K562 (cell line): ENCODE data around the gene POLE2. TPM values are rescaled to one million over a fixed set of nuclear protein-coding genes. Genes with fewer than 3 reads are reported as not detected.

Experiments used
- EGR1 ChIP-seq: fragments of 450-650 bp; conservative IDR thresholded peaks from 2 replicates; pipeline ENCODE4 v1.6.1; 2017; ENCODE audit warnings: mild to moderate bottlenecking
- ETV1 ChIP-seq: fragments of 450-650 bp; conservative IDR thresholded peaks from 2 replicates; pipeline ENCODE4 v1.6.1; 2016; ENCODE audit warnings: missing genetic modification characterization, control low read depth, low read depth, missing compliant biosample characterization
- ETV5 ChIP-seq: sonication (generic); formaldehyde crosslinking; IDR thresholded peaks from 2 replicates; pipeline ENCODE4 v1.4.0; 2020; ENCODE audit warnings: low read depth, mild to moderate bottlenecking, missing genetic modification reagents
- GATAD2A ChIP-seq: fragments of 450-650 bp; IDR thresholded peaks from 2 replicates; pipeline ENCODE4 v1.6.1; 2017
- HDAC6 ChIP-seq: IDR thresholded peaks from 2 replicates; pipeline ENCODE4 v1.6.1; 2012; ENCODE audit warnings: low read depth, mild to moderate bottlenecking, control low read depth, inconsistent platforms, low read length, moderate library complexity
- IRF2 ChIP-seq: sonication (generic); formaldehyde crosslinking; IDR thresholded peaks from 2 replicates; pipeline ENCODE4 v1.8.1; 2022; ENCODE audit warnings: mild to moderate bottlenecking, missing genetic modification reagents
- MBD2 ChIP-seq: sonication (generic); IDR thresholded peaks from 2 replicates; pipeline ENCODE4 v1.6.1; 2016; ENCODE audit warnings: low read depth, borderline replicate concordance
- MYNN ChIP-seq, 2 experiments: sonication (generic); formaldehyde crosslinking in 1 of 2; IDR thresholded peaks; 2 replicates each; pipeline versions ENCODE4 v1.5.0 to v1.6.1; 2016 to 2020; ENCODE audit warnings: antibody characterized with exemption in 1 of 2, missing genetic modification reagents in 1 of 2
- RBBP5 ChIP-seq: fragments of 200-600 bp; sonication (generic); IDR thresholded peaks from 2 replicates; pipeline ENCODE4 v1.6.1; 2012; ENCODE audit warnings: borderline replicate concordance, mild to moderate bottlenecking, low read length, control low read depth, inconsistent platforms; ENCODE audit not compliant: insufficient read depth, poor library complexity, severe bottlenecking
- RBM39 ChIP-seq: fragments of 200-400 bp; formaldehyde crosslinking; optimal IDR thresholded peaks from 2 replicates; pipeline ENCODE3; 2018; ENCODE audit warnings: low read depth, low read length
- RNF2 ChIP-seq: sonication (generic); IDR thresholded peaks from 2 replicates; pipeline ENCODE4 v1.6.1; 2016
- TCF3 ChIP-seq: sonication (generic); formaldehyde crosslinking; IDR thresholded peaks from 2 replicates; pipeline ENCODE4 v1.4.0; 2020; ENCODE audit warnings: mild to moderate bottlenecking, missing genetic modification reagents
- ZNF232 ChIP-seq: sonication (generic); formaldehyde crosslinking; IDR thresholded peaks from 2 replicates; pipeline ENCODE4 v1.8.0; 2022; ENCODE audit warnings: mild to moderate bottlenecking, missing genetic modification reagents
- ZNF584 ChIP-seq: fragments of 200-800 bp; sonication (Bioruptor generic); IDR thresholded peaks from 2 replicates; pipeline ENCODE4 v1.6.1; 2016; ENCODE audit warnings: low read depth, mild to moderate bottlenecking, missing genetic modification characterization, missing compliant biosample characterization
- polyA plus RNA-seq, 8 experiments: library from polyadenylated mRNA; depleted of rRNA in 4 of 8; stranded (reverse) in 5 of 8; unstranded in 3 of 8; fragments of >200 nt; fragmentation: Nextera tagmentation in 2 of 8; fragmentation: Illumina TruSeq in 1 of 8; extraction: Ambion mirVana in 2 of 8; extraction: Trizol in 1 of 8; gene quantifications; 2 replicates each; pipeline versions ENCODE4 v1.2.1 to v1.2.3, GENCODE V29; 2011 to 2014; ENCODE audit warnings: inconsistent platforms in 1 of 8, missing spikeins in 1 of 8
- total RNA-seq, 7 experiments: library from RNA; depleted of rRNA in 6 of 7; stranded (reverse); fragments of >200 nt in 6 of 7; fragmentation: Illumina TruSeq in 2 of 7; extraction: Trizol in 2 of 7; gene quantifications; 2 replicates each; pipeline versions ENCODE4 v1.2.1 to v1.2.3, GENCODE V29; 2011 to 2021; ENCODE audit warnings: low replicate concordance in 1 of 7
- TF ChIP-seq, protein P1 (sequence below): fragments of 450-650 bp; formaldehyde crosslinking; IDR thresholded peaks from 2 replicates; pipeline ENCODE4 v1.4.0; 2020; ENCODE audit warnings: mild to moderate bottlenecking, moderate library complexity
- TF ChIP-seq, protein P2 (sequence below): fragments of 150-350 bp; IDR thresholded peaks from 2 replicates; pipeline ENCODE4 v1.6.1; 2014; ENCODE audit warnings: low read depth, mild to moderate bottlenecking, low read length, borderline replicate concordance
- TF ChIP-seq, protein P3 (sequence below): fragments of 250-450 bp; sonication (Bioruptor Pico); IDR thresholded peaks from 2 replicates; pipeline ENCODE4 v1.5.1; 2021; ENCODE audit warnings: mild to moderate bottlenecking
- TF ChIP-seq, protein P4 (sequence below): fragments of 250-450 bp; sonication (Bioruptor Pico); IDR thresholded peaks from 2 replicates; pipeline ENCODE4 v1.5.0; 2021; ENCODE audit warnings: mild to moderate bottlenecking, borderline replicate concordance

POLE2 gene
- total and polyA plus RNA-seq, 9 of the 15 experiments (the other 6 are each of a cell fraction or from before 2014, with no cell fraction given), result 30.7 to 78.4 (median 55.4) TPM

DNA sequence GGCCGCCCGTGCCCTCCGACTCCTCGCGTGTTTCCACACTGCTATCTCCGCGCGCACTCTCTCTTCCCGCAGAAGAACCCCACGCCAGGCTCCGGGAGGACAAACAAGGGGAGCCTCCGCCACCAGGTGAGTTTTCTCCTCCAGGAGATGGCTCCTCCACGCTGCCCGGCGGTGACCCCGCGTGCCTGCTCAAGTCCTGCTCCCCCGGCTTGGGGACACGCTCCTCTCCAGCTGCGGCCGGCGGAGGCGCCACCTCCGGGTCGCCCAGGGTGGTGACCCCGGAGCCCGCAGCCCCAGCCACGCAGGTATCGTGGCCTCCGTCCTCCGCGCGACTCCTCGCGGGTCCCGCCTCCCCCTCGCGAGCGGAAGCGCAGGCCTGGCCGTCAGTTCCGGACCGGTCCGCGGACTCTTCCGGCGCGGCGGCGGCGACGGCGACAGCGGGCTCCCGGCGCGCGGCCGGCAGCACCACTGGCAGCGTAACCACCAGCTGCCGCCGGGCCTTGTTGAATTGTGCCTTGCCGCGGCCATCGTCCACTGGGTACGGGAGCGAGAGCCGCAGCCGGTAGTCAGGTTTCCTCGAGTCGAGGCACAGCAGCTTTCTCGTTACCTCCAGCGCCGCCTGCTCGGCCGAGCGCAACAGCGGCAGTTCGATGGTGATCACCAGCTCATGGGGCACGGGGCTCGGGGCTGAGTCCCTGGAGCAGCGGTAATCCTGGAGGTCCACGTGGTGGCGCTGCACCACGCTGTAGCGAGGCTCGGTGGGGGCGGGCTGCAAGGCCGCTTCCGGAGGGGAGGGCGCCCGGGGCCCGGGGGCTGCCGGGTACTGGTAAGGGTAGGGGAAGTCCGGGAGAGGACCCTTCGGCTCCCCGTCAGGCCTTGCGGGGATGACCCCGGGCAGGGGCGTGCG, 54.1 kb downstream of the POLE2 start (continued):
- TF ChIP-seq ZNF232 (CRISPR knock-in tag) (no peak), ETV5 (CRISPR knock-in tag) (peak; percentile 97), ZNF584 (no peak), TCF3 (CRISPR knock-in tag) (no peak; the same call in 1 of the 2 replicates), IRF2 (CRISPR knock-in tag) (peak; percentile 63; the same call in 1 of the 2 replicates), HDAC6 (no peak), MBD2 (no peak; the same call in 1 of the 2 replicates), EGR1 (peak; percentile 88), ETV1 (tag) (peak; percentile 94), RBBP5 (peak; percentile 82), GATAD2A (no peak; the same call in 1 of the 2 replicates), RNF2 (peak; percentile 66), RBM39 (no peak), MYNN (IDR thresholded peaks at IDR 0.05) (no peak), MYNN (CRISPR knock-in tag; IDR thresholded peaks at IDR 0.05) (no peak)
- TF ChIP-seq, protein P1, sequence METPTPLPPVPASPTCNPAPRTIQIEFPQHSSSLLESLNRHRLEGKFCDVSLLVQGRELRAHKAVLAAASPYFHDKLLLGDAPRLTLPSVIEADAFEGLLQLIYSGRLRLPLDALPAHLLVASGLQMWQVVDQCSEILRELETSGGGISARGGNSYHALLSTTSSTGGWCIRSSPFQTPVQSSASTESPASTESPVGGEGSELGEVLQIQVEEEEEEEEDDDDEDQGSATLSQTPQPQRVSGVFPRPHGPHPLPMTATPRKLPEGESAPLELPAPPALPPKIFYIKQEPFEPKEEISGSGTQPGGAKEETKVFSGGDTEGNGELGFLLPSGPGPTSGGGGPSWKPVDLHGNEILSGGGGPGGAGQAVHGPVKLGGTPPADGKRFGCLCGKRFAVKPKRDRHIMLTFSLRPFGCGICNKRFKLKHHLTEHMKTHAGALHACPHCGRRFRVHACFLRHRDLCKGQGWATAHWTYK (CRISPR knock-in tag), result peak; percentile 64; the same call in 1 of the 2 replicates
- TF ChIP-seq, protein P2, sequence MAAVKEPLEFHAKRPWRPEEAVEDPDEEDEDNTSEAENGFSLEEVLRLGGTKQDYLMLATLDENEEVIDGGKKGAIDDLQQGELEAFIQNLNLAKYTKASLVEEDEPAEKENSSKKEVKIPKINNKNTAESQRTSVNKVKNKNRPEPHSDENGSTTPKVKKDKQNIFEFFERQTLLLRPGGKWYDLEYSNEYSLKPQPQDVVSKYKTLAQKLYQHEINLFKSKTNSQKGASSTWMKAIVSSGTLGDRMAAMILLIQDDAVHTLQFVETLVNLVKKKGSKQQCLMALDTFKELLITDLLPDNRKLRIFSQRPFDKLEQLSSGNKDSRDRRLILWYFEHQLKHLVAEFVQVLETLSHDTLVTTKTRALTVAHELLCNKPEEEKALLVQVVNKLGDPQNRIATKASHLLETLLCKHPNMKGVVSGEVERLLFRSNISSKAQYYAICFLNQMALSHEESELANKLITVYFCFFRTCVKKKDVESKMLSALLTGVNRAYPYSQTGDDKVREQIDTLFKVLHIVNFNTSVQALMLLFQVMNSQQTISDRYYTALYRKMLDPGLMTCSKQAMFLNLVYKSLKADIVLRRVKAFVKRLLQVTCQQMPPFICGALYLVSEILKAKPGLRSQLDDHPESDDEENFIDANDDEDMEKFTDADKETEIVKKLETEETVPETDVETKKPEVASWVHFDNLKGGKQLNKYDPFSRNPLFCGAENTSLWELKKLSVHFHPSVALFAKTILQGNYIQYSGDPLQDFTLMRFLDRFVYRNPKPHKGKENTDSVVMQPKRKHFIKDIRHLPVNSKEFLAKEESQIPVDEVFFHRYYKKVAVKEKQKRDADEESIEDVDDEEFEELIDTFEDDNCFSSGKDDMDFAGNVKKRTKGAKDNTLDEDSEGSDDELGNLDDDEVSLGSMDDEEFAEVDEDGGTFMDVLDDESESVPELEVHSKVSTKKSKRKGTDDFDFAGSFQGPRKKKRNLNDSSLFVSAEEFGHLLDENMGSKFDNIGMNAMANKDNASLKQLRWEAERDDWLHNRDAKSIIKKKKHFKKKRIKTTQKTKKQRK, result no peak
- TF ChIP-seq, protein P3, sequence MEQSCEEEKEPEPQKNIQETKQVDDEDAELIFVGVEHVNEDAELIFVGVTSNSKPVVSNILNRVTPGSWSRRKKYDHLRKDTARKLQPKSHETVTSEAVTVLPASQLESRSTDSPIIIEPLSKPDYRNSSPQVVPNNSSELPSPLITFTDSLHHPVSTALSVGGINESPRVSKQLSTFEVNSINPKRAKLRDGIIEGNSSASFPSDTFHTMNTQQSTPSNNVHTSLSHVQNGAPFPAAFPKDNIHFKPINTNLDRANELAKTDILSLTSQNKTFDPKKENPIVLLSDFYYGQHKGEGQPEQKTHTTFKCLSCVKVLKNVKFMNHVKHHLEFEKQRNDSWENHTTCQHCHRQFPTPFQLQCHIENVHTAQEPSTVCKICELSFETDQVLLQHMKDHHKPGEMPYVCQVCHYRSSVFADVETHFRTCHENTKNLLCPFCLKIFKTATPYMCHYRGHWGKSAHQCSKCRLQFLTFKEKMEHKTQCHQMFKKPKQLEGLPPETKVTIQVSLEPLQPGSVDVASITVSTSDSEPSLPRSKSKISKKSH (CRISPR knock-in tag), result no peak
- TF ChIP-seq, protein P4, sequence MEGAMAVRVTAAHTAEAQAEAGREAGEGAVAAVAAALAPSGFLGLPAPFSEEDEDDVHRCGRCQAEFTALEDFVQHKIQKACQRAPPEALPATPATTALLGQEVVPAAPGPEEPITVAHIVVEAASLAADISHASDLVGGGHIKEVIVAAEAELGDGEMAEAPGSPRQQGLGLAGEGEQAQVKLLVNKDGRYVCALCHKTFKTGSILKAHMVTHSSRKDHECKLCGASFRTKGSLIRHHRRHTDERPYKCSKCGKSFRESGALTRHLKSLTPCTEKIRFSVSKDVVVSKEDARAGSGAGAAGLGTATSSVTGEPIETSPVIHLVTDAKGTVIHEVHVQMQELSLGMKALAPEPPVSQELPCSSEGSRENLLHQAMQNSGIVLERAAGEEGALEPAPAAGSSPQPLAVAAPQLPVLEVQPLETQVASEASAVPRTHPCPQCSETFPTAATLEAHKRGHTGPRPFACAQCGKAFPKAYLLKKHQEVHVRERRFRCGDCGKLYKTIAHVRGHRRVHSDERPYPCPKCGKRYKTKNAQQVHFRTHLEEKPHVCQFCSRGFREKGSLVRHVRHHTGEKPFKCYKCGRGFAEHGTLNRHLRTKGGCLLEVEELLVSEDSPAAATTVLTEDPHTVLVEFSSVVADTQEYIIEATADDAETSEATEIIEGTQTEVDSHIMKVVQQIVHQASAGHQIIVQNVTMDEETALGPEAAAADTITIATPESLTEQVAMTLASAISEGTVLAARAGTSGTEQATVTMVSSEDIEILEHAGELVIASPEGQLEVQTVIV, result no peak
